ENCODE measurements around the gene SYT7.

Gene SYT7

DNA sequence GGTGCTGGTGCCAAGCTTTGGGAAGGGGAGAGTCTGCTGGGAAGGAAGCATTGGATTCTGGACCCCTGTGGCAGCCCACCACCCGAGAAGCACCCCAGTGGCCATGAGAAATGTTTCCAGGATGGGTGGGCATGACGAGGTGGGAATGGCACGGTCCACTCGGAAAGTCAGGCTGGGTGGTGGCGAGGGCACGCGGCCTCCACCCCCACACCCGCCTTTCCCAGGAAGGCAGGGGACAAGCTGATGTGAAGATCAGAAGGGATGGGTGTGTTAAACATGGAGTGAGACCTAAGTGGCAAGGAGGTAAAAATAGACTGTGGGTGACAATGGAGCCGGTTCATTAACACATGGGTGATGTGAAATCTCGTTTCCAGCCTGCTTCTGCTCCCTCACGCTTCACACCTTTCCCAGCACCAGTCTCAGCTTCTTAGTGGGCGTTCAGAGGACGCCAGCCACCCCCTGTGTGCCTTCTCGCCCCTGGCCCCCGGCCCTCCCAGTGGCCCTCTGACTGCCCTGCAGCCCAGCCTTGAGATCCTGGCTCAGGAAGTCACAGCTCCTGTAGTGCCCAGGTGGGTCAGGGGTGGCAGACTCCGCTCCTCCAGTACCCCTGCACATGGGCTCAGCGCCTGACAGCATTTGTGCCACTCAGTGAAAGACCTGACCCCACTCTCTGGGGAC is 44.7 kb downstream of the SYT7 start:
- DNase-seq, result no peak

GRCh38 chr11:61534933-61535839 is 45.7 kb downstream of the SYT7 start:
- no peak for DNase-seq

- no peak for DNase-seq
Measured at GRCh38 chr11:61534025-61534932, 46.6 kb downstream of the SYT7 start.

DNA sequence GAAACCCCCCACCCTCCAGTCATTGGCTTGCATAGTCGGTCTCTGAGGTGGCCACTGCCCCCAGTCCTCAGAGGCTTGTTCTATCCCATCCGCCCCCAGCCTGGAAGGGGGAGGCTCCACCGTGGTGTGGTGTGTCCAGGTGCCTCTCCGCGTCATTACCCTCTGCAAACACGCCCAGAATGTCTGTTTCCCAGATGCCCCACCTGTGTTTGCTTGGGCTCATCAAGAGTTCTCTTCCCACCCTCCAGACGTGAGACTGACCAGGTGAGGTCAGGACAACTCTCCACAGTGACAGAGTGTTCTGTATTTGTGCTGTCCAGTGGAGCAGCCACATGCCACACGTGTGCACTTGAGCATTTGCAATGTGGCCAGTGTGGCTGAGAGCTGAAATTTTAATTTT is 47.5 kb downstream of the SYT7 start:
- no peak for DNase-seq

- DNase-seq, result no peak
Measured at GRCh38 chr11:61533039-61533375, 47.9 kb downstream of the SYT7 start.

GRCh38 chr11:61532134-61533038 is 48.5 kb downstream of the SYT7 start:
- DNase-seq, result peak; percentile 22

DNA sequence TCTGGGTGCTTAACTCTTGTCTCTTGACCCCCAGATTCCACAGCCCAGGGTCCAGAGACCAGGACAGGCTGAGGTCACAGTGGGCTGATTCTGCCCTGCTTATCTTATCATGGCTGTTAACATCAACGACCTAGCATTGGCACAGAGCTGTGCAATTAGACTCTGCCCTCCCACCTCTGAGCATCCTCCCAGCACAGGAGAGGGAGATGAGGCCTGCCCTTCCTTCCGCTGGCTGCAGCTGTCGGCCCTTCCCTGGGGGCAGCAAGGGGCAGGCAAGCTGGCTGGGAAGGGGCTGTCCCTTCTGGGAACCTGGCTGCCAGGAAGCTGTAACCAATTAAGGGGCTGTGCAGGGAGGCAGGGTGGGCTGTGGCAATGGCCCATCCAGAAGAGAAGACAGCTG is 49.8 kb downstream of the SYT7 start:
- DNase-seq, result no peak

GRCh38 chr11:61529537-61530225 is 51.2 kb downstream of the SYT7 start:
- DNase-seq, result no peak

GRCh38 chr11:61528114-61528513 is 52.8 kb downstream of the SYT7 start:
- no peak for DNase-seq

DNA sequence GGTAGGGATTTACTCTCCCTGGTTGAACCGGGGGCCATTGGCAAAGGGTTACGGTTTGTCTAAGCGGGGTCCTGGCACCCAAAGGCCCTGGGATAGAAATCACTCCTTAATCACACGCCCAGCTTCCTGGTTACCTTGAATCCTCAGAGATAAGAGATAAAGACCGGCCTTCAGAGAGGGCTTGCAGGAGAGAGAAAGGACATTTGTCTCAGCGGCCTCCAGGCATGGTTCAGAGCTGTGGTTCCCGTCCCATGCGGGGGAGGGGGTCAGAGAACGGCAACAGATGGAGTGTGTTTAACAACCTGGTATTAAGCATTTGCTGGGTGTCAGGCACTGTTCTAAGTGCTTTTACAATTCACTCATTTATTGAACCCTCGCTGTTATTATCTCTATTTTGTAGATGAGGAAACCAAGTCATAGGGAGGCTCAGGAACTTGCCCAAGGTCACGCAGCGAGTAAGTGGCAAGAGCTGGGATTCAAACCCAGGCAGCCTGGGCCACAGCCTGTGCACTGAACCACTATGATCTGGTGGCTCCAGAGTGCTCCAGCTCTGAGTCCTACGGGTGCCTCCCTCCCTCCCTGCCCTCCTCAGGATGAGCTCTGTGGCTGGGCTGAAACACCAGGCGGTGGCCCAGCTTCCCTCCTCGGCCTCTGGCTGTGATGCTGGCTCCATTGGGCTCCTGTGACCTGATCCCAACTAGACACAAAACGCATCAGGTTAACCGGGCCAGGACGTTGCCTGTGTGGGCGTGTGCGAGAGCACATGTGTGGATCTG is 53.7 kb downstream of the SYT7 start:
- DNase-seq, result no peak

DNA sequence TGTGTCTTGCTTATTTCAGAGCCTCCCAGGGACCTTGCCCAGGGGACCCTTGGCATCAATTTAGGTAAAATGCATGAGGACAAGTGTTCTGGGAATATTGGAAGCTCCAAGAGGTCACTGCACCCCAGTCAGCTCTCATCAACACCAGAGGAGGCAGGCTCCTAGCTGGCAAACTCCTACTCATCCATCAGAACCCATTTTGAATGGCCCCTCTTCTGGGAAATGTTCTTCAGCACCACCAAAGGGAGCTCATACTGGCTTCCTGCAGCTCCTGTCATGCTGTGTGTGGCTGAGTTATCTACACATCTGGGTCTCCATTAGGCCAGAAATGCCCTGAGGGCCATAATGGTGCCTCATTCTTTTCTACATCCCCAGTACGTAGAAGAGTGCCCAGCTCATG is 54.6 kb downstream of the SYT7 start:
- DNase-seq, result no peak

DNA sequence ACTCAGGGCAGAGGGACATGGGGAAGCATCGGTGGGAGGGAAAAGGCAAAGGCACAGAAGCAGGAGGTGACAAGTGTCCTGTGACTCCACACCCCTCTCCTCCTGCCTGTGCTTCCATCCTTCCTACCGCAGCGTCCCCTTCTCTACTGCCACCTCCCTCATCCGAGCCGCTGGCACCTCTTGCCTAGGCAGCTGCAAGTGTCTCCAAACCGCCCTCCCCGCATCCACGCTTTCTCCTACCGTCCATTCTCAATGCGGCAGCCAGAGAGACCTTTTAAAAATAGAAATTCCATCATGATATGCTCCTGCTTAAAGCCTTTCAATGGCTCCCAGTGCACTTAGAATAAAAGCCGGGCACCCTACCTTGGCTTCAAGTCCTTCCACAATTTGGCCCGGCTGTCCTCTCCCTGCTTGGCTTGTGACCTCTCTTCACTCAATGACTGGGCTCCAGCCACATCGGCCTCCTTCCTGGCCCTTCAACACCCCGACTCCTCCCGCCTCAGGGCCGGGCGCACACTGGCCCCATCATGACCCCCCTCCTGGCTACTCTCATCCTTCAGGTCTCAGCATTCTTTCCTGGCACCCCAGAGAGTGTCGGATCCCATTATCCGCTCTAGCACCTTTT is 55.8 kb downstream of the SYT7 start:
- DNase-seq, result no peak

DNA sequence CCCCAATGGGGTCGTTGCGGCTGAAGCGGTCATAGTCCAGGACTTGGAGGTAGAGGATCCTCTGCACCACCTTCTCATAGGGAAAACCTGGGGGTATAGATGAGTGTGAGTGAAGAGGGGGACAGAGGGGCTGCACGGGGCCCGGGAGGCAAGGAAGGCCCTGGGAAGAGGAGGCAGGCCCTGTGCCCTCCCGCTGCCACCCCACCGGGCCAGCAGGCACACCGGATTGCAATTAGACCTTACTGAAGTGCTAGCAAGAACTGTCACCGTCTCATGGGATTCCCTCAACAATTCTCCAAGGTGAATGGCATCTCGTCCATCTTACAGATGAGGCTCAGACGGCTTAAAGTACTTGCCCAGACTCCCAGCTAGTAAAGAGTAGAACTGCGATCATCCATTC is 56.4 kb downstream of the SYT7 start:
- no peak for DNase-seq

GRCh38 chr11:61522881-61523280 is 58.0 kb downstream of the SYT7 start:
- no peak for DNase-seq

DNA sequence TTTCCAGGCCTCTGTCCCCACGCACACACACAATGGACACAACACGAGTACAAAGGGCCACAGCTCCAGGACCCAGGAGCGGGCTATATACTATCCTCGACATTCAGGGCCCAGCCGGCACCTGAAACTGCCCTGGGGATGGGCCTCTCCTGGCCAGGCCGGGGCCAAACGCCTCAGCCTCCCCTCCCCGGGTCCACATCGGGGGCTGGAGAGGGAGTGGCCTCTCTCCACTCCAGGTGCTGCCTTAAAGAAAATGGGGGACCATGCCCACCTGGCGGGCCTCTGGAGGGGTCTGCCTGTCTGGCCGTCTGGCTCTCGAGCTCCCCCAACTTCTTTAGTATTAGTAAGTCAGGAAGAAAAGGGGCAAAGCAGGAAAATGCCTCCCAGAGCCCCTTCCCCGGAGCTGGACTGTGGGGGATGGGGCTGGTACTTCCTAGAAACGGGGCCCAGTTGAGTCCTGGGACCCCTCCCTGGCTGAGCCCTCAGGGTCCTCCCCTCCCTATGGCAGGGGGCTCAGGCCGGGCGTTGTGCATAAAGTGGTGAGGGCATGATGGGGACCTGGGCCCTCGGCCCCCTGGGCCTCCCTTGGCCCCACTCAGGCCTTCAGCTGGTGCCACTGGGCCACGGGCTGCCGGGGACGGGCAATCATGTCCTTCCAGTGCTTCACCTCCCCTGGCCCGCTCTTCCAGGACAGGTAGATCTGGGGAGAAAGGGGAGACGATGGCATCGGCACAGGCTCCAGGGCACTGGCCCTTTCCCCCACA is 62.7 kb downstream of the SYT7 start:
- no peak for DNase-seq

- DNase-seq, result peak; percentile 23
Measured at GRCh38 chr11:61516675-61517572, 64.0 kb downstream of the SYT7 start.

DNA sequence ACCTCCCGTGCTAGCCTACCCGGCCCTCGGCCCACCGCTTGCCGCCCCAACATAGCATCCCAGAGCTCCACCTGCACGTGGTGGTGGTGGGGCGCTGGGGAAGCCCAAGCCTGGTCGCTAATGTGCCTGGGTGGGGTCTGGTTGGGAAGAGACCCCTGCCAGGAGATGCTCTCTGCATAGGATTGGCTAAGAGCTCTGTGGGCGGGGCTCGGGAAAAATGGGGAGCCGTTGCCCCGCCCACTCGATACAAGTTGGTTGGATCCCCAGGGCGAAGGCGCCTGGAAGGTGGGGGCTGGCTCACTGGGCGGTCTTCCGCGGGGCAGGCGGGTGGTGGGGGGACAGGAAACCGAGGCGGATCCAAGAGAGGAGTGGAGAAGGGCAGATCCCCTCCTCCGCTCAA is 64.7 kb downstream of the SYT7 start:
- DNase-seq, result no peak

- DNase-seq, result no peak
Measured at GRCh38 chr11:61515686-61516085, 65.2 kb downstream of the SYT7 start.
